ENCODE measurements around the gene SLC1A4.
"Not testable (repeated sequence)": the region's sequence is repeated elsewhere in the genome, so short reads cannot be mapped to it uniquely, and the experiment has no call there.

The SLC1A4 gene

GRCh38 chr2:65026154-65026553, 37.0 kb downstream of the SLC1A4 start:
- no peak for DNase-seq (ENCODE audit: low read depth)

- no peak for DNase-seq (ENCODE audit: low read depth)
Measured at GRCh38 chr2:65026704-65027464, 37.7 kb downstream of the SLC1A4 start.

GRCh38 chr2:65027616-65028244, 38.5 kb downstream of the SLC1A4 start:
- no peak for DNase-seq (ENCODE audit: low read depth)

- no peak for DNase-seq (ENCODE audit: low read depth)
Measured at GRCh38 chr2:65030476-65031332, 41.5 kb downstream of the SLC1A4 start.

- DNase-seq (ENCODE audit: low read depth), result no peak
Measured at GRCh38 chr2:65031341-65032018, 42.3 kb downstream of the SLC1A4 start.

- DNase-seq (ENCODE audit: low read depth), result no peak
Measured at GRCh38 chr2:65032019-65032975, 43.1 kb downstream of the SLC1A4 start.

GRCh38 chr2:65033178-65033577, 44.0 kb downstream of the SLC1A4 start:
- DNase-seq (ENCODE audit: low read depth), result no peak

- DNase-seq (ENCODE audit: low read depth), result not testable (repeated sequence)
Measured at GRCh38 chr2:65033667-65034066, 44.5 kb downstream of the SLC1A4 start.

- DNase-seq (ENCODE audit: low read depth), result no peak
Measured at GRCh38 chr2:65035351-65035943, 46.2 kb downstream of the SLC1A4 start.

GRCh38 chr2:65037178-65037577, 48.0 kb downstream of the SLC1A4 start:
- DNase-seq (ENCODE audit: low read depth), result no peak

- no peak for DNase-seq (ENCODE audit: low read depth)
Measured at GRCh38 chr2:65039640-65040039, 50.4 kb downstream of the SLC1A4 start.

GRCh38 chr2:65040400-65041261, 51.4 kb downstream of the SLC1A4 start:
- DNase-seq (ENCODE audit: low read depth), result peak; percentile 33

GRCh38 chr2:65043001-65043400, 53.8 kb downstream of the SLC1A4 start:
- DNase-seq (ENCODE audit: low read depth), result no peak

GRCh38 chr2:65044097-65044735, 55.0 kb downstream of the SLC1A4 start:
- DNase-seq (ENCODE audit: low read depth), result no peak

- DNase-seq (ENCODE audit: low read depth), result no peak
Measured at GRCh38 chr2:65045651-65046050, 56.5 kb downstream of the SLC1A4 start.

GRCh38 chr2:65046633-65047407, 57.6 kb downstream of the SLC1A4 start:
- DNase-seq (ENCODE audit: low read depth), result no peak

GRCh38 chr2:65049010-65049639, 59.9 kb downstream of the SLC1A4 start:
- no peak for DNase-seq (ENCODE audit: low read depth)

GRCh38 chr2:65050931-65051330, 61.7 kb downstream of the SLC1A4 start:
- DNase-seq (ENCODE audit: low read depth), result no peak

Data from stimulated activated CD8-positive, alpha-beta memory T cell treated with anti-CD3 and anti-CD28 coated beads, Interleukin-15, amount 100 ng/mL, for 24 hours (primary cell).